Mucosa of descending colon (tissue), 3 donors: ENCODE results near the gene CD48. TPM values are rescaled to one million over a fixed set of nuclear protein-coding genes. Genes with fewer than 3 reads are reported as not detected.
A peak's percentile ranks its signal among the peaks of the same experiment; 100 is the strongest.

Source experiments
- ATAC-seq: fragments of 200-7000 bp; cut with Tn5 transposase; one replicate; pipeline ENCODE4 v1.9.1; 2020; ENCODE audit warnings: mild to moderate bottlenecking, moderate library complexity
- DNase-seq, 3 donors: peaks; one replicate each; pipeline ENCODE4 v3.0.0-alpha.2; 2020
- H3K36me3 ChIP-seq: fragments of 200-600 bp; one replicate; pipeline ENCODE4 v1.8.0; 2021; ENCODE audit warnings: low read depth, mild to moderate bottlenecking
- H3K4me1 ChIP-seq: fragments of 200-600 bp; one replicate; pipeline ENCODE4 v1.8.0; 2021; ENCODE audit warnings: low read depth, mild to moderate bottlenecking
- H3K4me3 ChIP-seq: fragments of 200-600 bp; one replicate; pipeline ENCODE4 v1.8.0; 2021; ENCODE audit warnings: mild to moderate bottlenecking
- H3K9me3 ChIP-seq: fragments of 200-600 bp; one replicate; pipeline ENCODE4 v1.8.0; 2021; ENCODE audit warnings: mild to moderate bottlenecking
- CTCF ChIP-seq: fragments of 200-600 bp; IDR thresholded peaks from one replicate; pipeline ENCODE4 v1.8.0; 2022; ENCODE audit warnings: antibody characterized with exemption, mild to moderate bottlenecking
- intact Hi-C, 2 donors: fragments of 100-400 bp; cut with DNase I in 1 of 2; cut with micrococcal nuclease in 1 of 2; formaldehyde crosslinking; loops; one replicate each; pipeline versions ENCODE4 v1.11.0 to v1.11.1; 2022; cut with DNase I, micrococcal nuclease
- total RNA-seq, 3 donors: library from RNA; stranded (reverse); fragmentation: NEBNext Ultra II Directional in 2 of 3; extraction: Animal tissue kit (Norgen Biotek cat#: 25700) in 2 of 3; gene quantifications; one replicate each; pipeline versions ENCODE4 v1.2.1 to v1.2.4, GENCODE V29; 2021 to 2023
- donor health status: DM: no; HTN: no; CAD: no; lungs with moderate emphysema.
- donor health status: DM: no; HTN: no; CAD: no.
- donor health status: DM: no; HTN: yes; CAD: no.

CD48 gene
- total RNA-seq, 3 donors from 2014 or later = 5.9 to 8.6 (median 6.1) TPM

DNA sequence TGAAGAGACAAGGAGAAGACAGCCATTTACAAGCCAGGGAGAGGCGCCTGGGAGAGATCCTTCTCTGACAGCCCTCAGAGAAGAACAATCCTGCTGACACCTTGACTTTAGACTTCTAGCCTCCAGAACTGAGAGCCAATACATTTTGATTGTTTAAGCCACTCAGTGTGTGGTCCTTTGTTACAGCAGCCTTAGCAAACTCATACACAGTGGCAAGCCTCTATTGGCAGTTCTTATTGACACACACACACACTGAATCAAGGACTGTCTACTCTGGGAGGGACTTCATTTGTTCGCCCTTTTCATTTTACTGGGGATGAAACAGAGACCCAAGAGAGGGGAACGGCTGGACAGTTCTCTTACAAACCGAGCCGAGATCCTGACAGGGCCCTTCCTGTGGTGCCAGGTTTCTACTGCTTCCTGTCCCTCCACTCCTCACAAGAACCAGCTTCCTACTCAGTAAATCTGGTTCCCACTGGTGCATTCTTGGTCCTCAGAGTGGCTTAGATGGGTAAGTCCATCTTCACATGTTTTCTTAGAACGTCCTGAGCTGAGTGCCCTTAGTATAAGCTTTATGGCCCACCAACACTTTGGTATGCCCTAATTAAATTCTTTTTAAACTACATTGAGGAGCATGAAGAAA lies 79.5 kb downstream of the CD48 start:
- DNase-seq = no peak
- Histone ChIP-seq H3K4me3 (no peak overlapping the region), H3K4me1 (no peaks in the 10 kb centered on the region), H3K36me3 (no peaks in the 10 kb centered on the region), H3K9me3 (no peaks in the 10 kb centered on the region)
- no peak for TF ChIP-seq CTCF
- ATAC-seq = no peak
- intact Hi-C loops = no loop called here

- no peaks in the 10 kb centered on the region for H3K4me1 ChIP-seq
- H3K36me3 ChIP-seq = no peaks in the 10 kb centered on the region
- H3K9me3 ChIP-seq = no peaks in the 10 kb centered on the region
- intact Hi-C loops = no loop called here
- DNase-seq = no peak
- no peak overlapping the region for H3K4me3 ChIP-seq
- ATAC-seq = no peak
- TF ChIP-seq CTCF = no peak
These were observed 80.8 kb downstream of the CD48 start for GRCh38 chr1:160630523-160631451.

- Histone ChIP-seq H3K4me1 (no peaks in the 10 kb centered on the region), H3K4me3 (no peak overlapping the region), H3K36me3 (no peaks in the 10 kb centered on the region), H3K9me3 (no peaks in the 10 kb centered on the region)
- intact Hi-C loops = no loop called here
- peak in 2 of 3 donors; percentile 53 to 65 for DNase-seq
- peak; percentile 69 for ATAC-seq
- TF ChIP-seq CTCF = no peak
These were observed 82.1 kb downstream of the CD48 start for GRCh38 chr1:160629286-160630210.

DNA sequence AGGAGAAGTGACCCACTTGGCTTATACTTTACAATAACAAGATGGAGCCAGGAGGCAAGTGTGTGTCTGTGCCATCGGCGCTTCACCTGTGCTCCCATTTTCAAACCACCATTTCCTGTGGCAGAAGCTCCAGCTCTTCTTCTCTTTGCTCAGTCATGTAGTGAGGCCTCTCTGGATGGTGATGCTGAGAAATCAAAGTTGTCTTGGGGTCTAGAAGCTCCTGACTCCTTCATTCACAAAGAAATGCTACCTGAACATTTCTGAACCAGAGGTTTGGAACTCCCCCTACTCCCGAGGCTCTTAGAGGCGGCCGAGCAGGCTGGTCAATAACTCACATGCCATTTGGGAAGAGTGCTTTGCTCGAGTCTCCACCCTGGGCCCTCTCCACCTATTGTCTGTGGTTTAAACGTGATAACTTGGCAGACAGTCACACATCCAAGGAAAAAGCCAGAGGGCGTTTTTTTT lies 82.8 kb downstream of the CD48 start:
- intact Hi-C loops = no loop called here
- Histone ChIP-seq H3K36me3 (no peaks in the 10 kb centered on the region), H3K4me1 (no peaks in the 10 kb centered on the region), H3K9me3 (no peaks in the 10 kb centered on the region), H3K4me3 (no peak overlapping the region)
- no peak for ATAC-seq
- TF ChIP-seq CTCF = no peak
- DNase-seq = no peak

Other genes starting within 250 kb of the CD48 start
- gene SLAMF6, start 188.6 kb downstream of the CD48 start, total RNA-seq = 1 to 10 TPM; 1.2 to 2.6 (median 2.4) TPM
- 1 to 10 TPM; 3.8 to 7.3 (median 6.6) TPM for gene CD84, start 132.3 kb downstream of the CD48 start, total RNA-seq
- 1 to 10 TPM; 1.1 to 2.2 (median 1.6) TPM for gene SLAMF1, start 64.8 kb downstream of the CD48 start, total RNA-seq
- 10 to 100 TPM in 2 of 3 donors, 1 to 10 TPM in 1; 6.4 to 12.7 (median 10.1) TPM for gene SLAMF7, start 27.4 kb upstream of the CD48 start, total RNA-seq
- gene LY9, start 84.4 kb upstream of the CD48 start, total RNA-seq = 1 to 10 TPM; 1.3 to 2.5 (median 2.3) TPM
- gene CD244, start 151.1 kb upstream of the CD48 start, total RNA-seq = 1 to 10 TPM in 2 of 3 donors, under 1 TPM in 1; 0.96 to 1.4 (median 1.2) TPM
- 100 to 1,000 TPM; 103 to 254 (median 221) TPM for gene ITLN1, start 173.4 kb upstream of the CD48 start, total RNA-seq
- gene ITLN2, start 243.0 kb upstream of the CD48 start, total RNA-seq = not detected